Measurements from ENCODE around the gene ATXN1.
"Not testable (repeated sequence)": the region's sequence is repeated elsewhere in the genome, so short reads cannot be mapped to it uniquely, and the experiment has no call there.

GRCh38 chr6:16628580-16628979 lies 132.7 kb downstream of the ATXN1 start:
- not testable (repeated sequence) for TF ChIP-seq CTCF, POLR2A (IDR thresholded peaks at IDR 0.05)

Data from lower leg skin (tissue), 3 donors.